Fibroblast of skin of right quadriceps (primary cell): ENCODE results near the gene TANC1.

Experiments
- DNase-seq: peaks from one replicate; pipeline ENCODE4 v3.0.0-alpha.2; 2013

The TANC1 gene

DNA sequence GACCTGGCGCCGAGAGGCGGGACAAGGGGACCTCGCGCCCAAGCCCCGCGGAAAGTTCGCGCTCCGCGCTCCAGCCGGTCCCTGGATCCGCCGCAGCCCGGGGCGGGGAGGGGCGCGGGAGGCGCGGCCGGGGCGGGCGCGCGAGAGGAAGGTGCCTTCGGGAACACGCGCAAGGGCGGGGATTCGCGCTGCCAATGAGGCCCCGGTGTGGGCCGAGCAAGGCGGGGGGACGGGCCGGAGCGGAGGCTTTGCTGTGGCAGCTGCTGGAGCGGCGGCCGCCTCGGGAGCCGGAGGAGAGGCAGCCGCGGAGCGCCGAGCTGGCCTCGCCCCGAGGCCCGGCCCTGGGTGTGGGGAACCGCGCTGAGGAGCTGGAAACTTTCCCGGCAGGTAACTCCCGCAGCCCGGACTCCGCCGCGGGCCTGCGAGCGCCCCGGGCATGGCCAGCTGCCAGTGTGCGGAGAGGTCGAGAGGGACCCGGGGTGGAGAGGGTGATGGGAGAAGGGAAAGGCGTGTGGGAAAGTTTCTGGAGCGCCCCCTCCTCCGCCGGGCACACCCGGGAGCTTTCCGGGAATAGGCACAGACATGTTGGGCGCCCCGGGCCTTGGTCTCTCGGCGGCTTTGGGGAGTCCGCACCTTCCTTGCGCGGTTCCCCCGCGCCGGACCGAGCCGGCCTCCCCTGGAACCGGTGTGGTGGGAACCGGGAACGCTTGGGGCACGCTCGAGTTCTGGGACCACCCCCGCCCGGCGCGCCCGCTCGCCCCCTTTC lies at the start of gene TANC1:
TANC1 (plus strand) TSS at position 245 of the 766 bp plus-strand sequence. CDS start 97,271 bp downstream, outside the sequence.
- peak; percentile 94 for DNase-seq

DNA sequence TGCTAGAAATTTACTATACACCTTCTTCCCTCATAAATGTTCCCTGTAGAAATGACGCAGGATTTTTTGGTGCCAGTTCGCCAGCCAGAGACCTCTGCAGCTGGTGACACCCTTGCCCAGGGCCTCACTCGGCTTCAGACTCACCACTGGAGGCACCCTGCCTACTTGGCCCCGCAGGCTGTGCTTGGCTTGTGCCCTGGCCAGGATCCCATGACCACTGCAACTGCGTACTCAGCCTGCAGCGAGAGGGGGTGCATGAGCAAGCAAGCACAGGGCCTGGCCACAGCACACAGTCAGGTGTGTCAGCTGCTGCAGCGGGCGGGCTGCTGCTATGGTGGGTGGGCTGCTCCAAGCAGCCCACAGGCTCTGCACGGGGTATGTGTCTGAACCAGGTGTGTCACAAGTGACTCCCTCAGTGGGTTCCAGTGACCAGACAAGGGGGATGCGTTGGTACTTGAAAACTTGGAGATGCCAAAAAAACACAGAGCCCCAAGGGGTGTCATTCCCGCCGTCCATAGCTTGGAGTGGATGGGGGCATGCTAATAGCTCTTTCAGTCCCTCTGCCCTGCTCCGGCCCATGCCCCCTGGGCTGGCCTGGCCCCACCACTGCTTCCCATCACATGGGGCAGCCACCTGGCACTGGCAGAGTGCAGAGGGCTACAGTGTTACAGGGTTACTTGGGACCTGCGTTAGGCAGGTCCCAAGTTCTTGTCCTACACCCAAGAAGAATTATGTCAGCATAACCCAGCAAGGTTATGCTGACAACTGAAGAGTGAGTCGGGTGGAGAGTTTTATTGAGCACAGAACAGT lies 46.6 kb upstream of the TANC1 start:
- no peak for DNase-seq

DNA sequence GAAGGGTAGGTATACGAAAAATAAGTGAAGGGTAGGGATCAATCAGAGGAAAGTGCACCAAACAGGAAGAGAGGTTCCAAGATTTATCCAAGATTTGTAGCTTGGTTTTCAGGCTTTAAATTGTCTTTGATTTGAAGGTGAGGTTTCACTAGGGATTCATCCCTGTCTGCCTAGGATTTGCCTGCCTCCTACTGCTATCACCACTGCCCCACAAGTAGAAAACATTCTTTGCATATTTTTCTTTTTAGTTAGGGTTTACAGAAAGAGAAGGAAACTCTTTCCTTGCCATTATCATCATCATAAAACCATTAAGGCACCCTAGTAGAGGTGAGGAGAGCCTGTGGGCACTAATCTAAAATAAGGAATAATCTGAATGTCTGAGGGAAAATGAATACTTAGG lies 45.8 kb upstream of the TANC1 start:
- peak; percentile 34 for DNase-seq

DNA sequence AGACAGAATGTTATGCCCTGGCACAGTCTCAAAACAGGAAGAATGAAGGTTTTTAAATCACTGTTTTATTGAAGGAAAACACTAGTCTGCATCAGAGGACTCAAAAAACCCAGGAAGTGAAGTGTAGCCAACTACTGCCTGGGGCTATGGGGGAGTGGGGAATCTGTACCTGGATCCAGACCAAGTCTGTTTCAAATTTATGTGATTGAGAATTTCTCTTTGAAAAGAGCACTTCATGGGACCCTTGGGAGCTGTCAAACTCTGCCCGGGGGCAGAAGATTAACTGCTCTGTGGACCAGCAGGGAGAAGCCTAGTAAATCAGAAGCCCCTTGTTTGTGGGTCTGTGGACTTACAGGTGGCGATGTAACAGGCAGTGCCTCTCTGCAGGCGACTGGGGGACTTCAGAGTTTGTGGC lies 45.3 kb upstream of the TANC1 start:
- peak; percentile 60 for DNase-seq

DNA sequence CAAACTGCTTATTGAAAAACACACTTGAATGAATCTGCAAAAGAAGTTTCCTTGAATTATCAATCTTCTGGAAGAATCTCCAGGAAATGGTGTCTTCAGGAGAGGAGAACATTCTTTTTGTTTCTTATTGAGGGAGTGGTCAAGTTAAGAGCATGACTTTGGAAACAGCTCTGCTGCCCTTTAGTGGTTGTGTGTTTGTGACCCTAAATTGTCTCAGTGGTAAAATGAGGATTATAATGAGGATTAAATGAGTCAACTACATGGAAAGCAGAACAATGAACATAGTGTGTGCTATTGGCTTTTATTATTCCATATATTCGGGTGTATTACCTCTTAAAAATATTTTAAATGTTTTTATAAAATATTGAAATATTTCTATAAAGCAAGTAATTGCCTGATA lies 44.8 kb upstream of the TANC1 start:
- no peak for DNase-seq

DNA sequence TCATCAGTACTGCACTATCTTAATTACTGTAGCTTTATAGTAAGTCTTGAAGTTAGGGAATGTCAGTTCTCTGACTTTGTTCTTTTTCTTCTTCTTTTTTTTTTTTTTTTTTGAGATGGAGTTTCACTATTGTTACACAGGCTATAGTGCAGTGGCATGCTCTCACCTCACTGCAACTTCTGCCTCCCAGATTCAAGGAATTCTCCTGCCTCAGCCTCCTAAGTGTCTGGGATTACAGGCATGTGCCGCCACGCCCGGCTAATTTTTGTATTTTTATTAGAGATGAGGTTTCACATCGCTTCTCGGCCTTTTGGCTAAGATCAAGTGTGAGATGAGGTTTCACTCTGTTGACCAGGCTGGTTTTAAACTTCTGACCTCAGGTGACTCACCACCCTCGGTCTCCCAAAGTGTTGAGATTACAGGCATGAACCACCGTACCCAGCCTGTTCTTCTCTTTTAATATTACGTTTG lies 41.9 kb upstream of the TANC1 start:
- DNase-seq, result peak; percentile 44

DNA sequence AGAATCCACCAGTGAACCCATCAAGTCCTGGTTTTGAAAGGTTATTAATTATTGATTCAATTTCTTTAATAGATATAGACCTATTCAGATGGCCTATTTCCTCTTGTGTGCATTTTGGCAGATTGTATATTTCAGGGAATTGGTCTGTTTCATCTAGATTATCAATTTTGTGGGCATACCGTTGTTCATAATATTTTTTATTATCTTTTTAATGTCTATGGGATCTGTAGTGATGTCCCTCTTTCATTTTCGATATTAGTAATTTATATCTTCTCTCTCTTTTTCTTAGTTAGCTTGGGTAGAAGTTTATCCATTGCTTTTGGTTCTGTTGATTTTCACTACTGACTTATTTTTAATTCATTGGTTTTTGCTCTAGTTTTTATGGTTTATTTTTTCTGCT lies 39.9 kb upstream of the TANC1 start:
- DNase-seq, result no peak

DNA sequence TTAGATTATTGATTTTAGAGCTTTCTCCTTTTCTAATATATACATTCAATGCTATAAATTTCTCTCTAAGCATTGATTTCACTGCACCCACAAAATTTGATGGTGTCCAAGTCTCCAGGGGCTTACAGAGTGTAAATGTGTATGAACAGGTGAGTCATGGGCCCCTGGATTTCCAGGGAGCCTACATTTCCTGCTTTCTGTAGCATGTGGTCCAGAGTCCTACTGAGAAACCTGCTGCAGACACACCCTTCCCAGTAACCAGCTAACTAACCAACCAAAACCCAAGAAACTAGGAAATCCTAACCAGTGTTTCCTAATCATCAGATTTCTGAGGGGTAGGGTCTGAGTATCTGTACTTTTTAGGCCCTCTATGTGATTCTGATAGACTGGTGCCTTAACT lies 39.5 kb upstream of the TANC1 start:
- DNase-seq, result no peak

DNA sequence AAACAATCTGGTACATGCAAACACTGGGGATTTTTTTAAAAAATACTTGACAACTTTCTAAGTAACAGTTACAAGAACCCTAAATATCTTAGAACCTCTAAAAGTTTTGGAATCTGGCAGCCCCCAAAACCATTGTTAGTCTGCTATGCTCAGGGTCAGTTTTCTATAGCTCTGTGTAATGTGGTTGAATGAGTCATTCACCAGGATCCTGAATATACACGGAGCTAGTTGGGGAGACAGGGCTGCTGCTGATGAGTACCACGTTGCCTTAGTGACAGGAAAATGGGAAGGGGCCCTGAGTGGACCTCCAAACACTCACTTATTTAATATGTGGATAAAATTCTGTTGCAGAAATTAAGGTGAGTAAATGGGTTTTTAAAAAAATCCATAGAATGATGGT lies 36.9 kb upstream of the TANC1 start:
- DNase-seq, result peak; percentile 88

DNA sequence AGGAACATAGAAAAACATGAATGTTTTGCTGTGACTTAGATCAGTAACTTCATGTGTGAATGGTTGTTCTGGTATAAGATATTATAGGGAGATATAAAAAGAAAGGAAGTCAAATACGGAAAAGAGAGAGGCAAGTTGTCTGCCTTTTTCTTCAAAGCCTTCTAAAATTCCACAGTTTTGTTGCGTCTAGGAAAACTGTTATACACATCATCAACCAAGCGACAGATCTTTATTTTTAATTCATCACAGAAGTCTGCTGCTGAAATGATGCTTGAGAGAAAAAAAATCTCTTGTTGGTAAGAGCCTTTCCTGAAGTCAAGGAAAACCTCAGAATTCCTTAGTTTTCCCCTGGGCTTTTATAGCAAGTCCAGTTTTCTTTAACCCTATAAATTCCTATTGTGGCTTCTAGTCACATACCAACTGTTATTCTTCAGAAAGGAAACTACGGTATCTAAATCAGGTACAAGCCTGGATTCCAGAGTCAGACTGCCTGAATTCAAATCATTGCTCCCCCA lies 36.3 kb upstream of the TANC1 start:
- DNase-seq, result peak; percentile 93

DNA sequence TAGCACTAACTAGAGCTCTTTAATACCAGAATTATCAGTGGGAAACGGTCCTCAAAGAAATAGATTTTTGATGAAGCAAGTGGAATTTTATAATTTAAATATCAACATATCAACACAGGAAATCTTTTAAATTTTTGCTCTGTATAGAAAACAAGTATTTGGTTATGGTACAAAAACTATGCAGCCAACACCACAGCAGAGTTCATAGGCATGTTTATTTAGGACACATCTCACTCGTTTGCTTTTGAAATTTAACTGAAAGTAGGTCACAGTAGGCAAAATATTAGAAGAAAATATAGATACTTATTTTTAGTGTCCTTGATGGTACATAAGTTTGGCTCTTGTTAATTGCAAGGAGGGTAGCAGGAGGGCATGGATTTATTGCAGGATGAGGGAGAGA lies 34.3 kb upstream of the TANC1 start:
- no peak for DNase-seq

DNA sequence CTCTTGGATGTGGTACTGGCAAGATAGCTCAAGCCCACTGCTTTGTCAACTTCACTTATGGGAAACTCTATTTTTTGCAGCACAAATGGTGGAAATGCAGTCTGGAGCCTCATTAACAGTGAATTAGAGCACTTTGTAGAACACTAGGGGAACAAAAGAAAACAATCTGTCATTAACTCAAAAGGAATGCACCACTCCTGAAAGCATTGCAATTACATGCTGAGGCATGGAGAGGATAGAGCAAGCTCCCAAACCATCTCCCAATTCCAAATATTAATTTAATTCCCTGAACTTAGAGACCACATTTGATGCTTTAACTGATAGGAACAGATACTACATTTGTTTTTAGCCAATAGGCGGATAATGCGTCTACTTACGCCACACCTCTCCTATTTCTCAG lies 32.8 kb upstream of the TANC1 start:
- DNase-seq, result no peak

DNA sequence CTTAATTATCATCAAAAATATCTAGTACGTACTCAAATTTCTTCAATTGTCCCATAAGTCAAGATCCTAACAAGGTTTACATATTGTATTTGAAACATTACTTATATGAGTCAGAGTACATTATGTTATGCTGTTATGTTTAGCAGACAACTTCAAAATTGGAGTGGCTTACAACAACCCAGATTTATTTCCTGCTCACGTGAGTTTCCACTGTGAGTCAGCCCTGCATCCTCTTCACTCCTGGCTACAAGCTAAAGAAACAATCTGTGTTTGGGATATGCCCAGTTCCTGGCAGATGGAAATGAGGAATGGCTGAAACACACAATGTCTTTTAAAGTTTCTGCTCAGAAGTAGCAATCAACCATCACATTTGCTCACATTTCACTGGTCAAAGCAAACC lies 31.5 kb upstream of the TANC1 start:
- peak; percentile 90 for DNase-seq

DNA sequence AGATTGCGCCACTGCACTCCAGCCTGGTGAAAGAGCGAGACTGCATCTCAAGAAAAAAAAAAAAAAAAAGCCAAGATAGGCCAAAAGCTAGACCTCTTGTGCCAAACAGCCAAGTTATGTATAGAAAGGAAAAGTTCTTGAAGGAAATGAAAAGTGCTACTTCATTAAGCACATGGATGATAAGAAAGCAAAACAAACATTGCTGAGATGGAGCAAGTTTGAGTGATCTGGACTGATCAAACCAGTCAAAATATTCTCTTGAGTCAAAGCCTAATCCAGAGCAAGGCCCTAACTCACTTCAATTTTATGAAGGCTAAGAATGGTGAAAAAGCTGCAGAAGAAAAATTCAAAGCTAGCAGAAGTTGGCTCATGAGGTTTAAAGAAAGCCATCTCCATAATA lies 28.1 kb upstream of the TANC1 start:
- no peak for DNase-seq

DNA sequence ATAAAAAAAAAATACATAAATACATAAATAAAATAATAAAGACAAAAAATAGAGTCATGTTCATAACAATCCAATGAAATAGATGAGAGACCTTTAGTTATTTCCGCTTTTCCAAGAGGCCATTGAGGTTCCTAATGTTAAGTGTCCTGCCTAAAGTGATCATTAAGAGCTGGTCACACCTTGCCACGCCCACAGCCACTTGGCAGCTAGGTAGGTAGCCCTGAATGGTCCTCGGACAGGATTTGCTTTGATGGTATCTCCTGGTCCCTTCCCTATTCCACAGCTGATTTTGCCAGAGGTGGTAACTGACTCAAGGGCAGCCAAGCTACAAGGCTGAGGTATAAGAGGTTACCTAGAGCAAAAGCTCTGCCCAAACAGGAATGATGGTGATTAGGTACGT lies 24.5 kb upstream of the TANC1 start:
- no peak for DNase-seq

DNA sequence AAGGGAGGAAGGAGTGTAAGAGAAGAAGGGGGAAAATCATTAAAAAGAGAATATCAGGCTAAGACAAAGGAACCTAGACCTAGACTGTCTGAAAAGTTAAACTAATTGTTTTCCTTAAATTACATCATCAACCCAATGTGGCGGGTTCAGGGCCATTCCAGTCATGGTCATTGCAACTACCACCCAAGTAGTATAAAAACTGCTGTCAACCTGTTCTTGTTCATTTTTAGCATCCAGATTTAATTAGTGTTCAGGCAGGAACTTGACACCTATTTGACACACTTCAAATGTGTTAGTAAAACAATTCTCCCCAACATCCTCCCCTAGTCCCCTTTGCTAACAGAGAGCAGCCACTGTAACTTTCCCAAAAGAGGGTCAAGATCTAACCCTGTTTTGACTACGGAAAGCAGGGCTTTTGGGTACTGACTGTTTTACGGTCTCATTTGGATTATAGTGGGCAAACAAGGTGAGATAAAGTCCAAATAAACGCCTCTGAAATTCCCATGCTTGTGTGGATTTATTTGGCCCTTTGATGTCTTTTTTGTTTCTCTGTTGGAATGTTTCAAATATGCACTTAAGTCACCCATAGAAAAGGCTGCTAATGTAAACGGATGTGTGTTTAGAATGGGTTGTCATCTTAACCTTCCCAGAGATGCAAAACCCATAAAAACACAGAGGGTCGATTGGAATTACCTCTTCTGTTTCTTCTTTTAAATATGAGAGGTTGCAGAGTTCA lies 19.3 kb upstream of the TANC1 start:
- no peak for DNase-seq

DNA sequence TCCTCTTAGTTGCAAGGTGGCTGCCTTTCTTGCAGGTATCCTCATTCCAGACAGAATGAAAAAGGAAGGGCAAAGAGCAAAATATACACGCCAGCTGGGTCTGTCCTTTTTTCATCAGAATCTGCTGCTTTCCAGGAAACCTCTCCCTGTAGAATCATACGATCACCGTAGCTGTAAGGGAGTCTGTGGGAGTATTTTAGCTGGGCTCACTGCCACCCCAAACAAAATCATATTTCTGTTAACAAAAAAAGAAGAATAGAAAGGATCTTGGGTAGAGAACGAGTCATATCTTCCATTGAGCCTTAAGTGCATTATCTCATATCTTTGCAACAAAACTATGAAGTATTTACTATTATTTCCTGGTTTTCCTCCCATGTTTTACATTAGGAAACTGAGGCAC lies 15.0 kb upstream of the TANC1 start:
- DNase-seq, result peak; percentile 68

DNA sequence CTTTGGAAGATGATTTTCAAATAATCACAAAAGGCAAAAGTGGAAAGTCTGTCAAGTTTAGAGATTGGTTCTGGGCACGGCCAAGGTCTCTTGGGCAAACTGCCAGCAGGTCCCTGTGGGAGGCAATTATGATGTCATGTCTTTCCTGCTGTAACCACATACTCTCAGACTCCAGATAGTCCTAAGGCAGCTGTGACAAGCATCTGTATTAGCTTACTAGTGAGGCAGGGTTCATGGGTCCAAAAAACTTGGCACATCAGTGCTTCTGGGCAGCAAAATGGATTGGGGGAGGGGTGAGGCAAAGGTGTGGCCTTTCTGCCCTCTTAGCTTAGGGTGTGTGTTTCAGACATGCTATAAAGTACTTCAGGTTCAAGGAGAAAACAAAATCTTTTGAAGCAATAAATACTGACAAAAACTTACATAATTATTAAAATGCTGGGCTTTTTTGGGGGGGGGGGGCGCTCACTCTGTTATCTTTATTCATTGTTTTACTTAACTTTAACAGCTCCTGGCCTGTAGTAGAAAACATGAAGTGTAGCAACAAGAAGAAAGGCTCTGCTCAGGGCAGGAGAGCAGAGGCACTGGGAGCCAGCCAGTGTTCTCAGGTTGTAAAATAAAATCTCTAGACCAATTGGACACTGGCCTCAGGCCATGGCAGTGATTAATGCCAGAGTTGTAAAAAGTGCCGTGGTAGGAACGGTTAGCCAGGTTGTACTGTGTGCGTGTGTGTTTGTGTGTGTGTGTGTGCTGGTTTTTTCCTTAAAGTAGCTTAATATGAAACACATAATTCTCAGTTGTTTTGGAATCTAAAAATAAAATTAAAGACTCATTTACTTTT lies 14.3 kb upstream of the TANC1 start:
- DNase-seq, result peak; percentile 90

DNA sequence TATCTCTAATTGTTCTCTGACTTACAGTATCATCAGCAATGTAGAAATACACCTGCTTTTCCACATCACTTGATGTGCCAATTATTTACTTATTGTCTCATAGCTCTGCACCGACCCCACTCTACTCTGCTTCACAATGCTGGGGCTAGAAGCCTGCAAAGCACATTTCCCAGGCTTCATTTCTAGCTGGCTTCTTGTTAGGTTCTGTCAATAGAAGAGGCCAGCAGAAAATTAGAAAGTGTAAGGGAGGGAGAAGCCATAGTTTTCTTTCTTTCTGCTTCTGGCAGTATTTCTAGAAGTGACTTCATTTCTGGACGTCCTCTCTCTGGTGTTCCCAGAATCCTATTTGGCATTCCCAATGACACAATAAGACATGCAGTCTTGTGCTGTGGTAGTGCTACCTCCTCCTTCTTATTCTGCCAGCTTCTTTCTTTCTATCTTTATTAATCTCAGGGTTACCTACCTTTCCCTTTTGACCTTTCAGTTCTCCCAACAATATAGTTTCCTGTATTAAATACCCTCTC lies 12.5 kb upstream of the TANC1 start:
- DNase-seq, result no peak

DNA sequence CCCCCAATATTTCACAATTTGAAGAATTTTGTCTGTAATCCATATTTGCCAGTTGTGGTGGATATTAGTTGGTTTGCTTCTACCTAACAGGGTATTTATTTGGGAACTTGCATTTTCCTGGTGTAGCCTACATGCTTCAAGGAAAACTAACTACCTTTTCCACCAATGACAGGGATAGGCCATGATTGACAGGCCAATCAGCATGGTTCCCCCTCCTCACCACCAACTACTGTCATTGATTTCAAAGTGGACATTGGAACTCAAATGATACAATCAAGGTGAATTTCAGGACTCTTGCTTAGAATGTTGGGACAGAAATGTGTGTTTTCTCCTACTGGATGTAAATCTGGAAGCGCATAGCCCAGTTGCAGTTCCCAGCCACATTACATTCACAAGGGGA lies 10.1 kb upstream of the TANC1 start:
- no peak for DNase-seq

DNA sequence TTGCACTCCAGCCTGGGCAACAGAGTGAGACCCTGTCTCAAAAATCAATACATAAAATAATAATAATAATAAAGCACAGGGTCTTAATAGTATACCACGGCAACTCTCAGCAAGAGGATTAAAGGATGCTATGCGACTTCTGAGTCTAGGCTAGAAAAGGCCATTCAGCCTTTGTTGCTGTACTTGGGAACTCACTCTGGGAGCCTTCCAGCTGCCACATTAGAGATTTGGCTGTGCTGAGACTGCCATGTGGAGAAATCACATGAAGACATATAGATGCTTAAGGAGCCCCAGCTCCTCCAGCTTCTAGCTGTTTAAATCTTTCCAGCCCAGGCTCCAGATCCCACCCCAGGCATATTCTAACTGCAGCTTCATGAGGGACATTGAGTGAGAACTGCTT lies 8.2 kb upstream of the TANC1 start:
- DNase-seq, result no peak

DNA sequence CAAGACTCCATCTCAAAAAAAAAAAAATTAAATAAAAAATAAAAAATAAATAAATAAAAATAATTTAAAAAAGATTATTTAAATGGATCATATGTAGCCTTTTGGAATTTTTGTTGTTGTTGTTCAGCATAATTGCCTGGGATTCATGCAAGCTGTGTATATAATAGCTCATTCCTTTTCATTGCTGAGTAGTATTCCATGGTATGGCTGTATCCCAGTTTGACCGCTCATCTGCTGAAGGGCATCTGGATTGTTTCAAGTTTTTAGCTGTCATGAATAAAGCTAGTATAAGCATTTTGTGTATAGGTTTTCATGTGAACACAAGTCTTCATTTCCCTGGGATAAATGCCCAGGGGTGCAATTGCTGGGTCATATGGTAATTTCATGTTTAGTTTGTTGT lies 6.4 kb upstream of the TANC1 start:
- no peak for DNase-seq
